Fibroblast of lung (primary cell): Measurements from ENCODE around the gene TDP1.

ENCODE experiments used
- EZH2 ChIP-seq: IDR thresholded peaks from 2 replicates; pipeline ENCODE4 v1.5.1; 2012; ENCODE audit warnings: low read length, control low read depth, mild to moderate bottlenecking; ENCODE audit errors: missing control alignments
- TF ChIP-seq, protein P1 (sequence below), 2 donors: IDR thresholded peaks in 1 of 2; conservative IDR thresholded peaks in 1 of 2; 1 replicate in 1 of 2; 2 replicates in 1 of 2; pipeline ENCODE4 v1.5.1; 2011 to 2012; ENCODE audit warnings: low read length in 2 of 2, control low read depth in 1 of 2, inconsistent platforms in 1 of 2, low read depth in 1 of 2, mild to moderate bottlenecking in 1 of 2

DNA sequence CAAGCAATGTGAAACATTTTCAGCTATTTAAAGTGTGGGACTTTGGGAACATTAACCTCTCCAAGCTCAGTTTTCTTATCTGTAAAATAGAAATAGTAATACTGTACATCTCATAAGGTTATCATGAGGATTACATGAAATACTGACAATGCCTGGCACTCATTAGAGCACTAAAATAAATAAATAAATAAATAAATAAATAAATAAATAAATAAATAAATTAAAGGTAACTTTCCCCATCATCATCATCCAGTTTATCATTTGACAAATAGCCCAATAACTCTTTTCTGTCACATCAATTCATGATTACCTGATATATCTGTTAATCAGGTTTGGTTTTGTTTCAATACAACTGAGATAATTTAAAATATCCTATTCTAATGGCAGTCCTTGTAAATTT lies 49.7 kb upstream of the TDP1 start:
- TF ChIP-seq, protein P1, sequence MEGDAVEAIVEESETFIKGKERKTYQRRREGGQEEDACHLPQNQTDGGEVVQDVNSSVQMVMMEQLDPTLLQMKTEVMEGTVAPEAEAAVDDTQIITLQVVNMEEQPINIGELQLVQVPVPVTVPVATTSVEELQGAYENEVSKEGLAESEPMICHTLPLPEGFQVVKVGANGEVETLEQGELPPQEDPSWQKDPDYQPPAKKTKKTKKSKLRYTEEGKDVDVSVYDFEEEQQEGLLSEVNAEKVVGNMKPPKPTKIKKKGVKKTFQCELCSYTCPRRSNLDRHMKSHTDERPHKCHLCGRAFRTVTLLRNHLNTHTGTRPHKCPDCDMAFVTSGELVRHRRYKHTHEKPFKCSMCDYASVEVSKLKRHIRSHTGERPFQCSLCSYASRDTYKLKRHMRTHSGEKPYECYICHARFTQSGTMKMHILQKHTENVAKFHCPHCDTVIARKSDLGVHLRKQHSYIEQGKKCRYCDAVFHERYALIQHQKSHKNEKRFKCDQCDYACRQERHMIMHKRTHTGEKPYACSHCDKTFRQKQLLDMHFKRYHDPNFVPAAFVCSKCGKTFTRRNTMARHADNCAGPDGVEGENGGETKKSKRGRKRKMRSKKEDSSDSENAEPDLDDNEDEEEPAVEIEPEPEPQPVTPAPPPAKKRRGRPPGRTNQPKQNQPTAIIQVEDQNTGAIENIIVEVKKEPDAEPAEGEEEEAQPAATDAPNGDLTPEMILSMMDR (conservative IDR thresholded peaks at IDR 0.05 in 1 of 2, IDR thresholded peaks at IDR 0.05 in 1 of 2; ENCODE audit: low read depth in 1 of 2, low read length in 2 of 2), result no peak
- no peak for TF ChIP-seq EZH2
